ENCODE results near the gene KICS2. TPM values are rescaled to one million over a fixed set of nuclear protein-coding genes. Genes with fewer than 3 reads are reported as not detected.

The KICS2 gene
- total RNA-seq, 4 donors from 2014 or later: 4.5 to 8.8 (median 6.4) TPM

DNA sequence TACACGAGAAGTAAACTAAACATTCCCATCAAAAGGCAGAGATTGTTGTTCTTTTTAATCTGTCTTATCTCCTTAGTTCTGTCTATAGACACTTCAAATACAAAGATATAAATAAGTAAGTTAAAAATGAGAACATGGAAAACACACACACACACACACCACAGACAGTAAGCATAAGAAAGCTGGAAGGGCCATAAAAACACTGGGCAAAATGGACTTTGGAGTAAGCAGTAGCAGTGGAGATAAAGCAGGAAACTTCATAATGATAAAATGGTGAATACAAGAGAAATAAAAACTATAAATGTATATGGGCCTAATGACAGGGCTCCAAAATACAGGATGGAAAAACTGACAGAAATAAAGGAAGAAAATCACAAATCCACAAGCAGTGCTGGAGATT is 32.6 kb downstream of the KICS2 start:
- H3K27me3 ChIP-seq: no peaks in the 10 kb centered on the region
- 83% methylated on average over 1 of the region's 1 CpG for WGBS
- TF ChIP-seq POLR2AphosphoS5 (IDR thresholded peaks at IDR 0.05): no peak
- TF ChIP-seq POLR2A (IDR thresholded peaks at IDR 0.05; ENCODE audit: low read depth): no peak
- TF ChIP-seq EP300 (IDR thresholded peaks at IDR 0.05): no peak
- TF ChIP-seq, protein P1, sequence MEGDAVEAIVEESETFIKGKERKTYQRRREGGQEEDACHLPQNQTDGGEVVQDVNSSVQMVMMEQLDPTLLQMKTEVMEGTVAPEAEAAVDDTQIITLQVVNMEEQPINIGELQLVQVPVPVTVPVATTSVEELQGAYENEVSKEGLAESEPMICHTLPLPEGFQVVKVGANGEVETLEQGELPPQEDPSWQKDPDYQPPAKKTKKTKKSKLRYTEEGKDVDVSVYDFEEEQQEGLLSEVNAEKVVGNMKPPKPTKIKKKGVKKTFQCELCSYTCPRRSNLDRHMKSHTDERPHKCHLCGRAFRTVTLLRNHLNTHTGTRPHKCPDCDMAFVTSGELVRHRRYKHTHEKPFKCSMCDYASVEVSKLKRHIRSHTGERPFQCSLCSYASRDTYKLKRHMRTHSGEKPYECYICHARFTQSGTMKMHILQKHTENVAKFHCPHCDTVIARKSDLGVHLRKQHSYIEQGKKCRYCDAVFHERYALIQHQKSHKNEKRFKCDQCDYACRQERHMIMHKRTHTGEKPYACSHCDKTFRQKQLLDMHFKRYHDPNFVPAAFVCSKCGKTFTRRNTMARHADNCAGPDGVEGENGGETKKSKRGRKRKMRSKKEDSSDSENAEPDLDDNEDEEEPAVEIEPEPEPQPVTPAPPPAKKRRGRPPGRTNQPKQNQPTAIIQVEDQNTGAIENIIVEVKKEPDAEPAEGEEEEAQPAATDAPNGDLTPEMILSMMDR (IDR thresholded peaks at IDR 0.05): no peak

DNA sequence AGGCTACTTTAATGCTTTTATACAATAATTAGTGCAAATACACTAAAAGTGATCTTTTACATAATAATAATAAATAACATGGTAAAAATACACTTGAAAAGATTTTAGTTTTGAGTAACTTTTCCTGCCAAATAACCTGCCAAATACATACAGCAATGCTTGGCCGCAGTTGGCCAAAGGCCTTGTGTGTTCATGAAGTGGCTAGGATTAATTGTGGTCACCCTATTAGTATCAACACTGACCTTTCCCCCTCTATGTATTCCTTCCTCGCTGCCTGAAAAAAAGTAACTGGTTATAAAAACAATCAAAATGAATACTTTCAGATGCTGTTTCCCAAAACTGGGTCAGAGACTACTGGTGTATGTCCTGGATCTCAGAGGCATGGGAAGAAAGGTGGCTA is 34.3 kb downstream of the KICS2 start:
- H3K9me3 ChIP-seq: no peaks in the 10 kb centered on the region
- intact Hi-C loops (cut with DNase I): no loop called here
- H3K4me3 ChIP-seq: no peak overlapping the region
- TF ChIP-seq, protein P1 (IDR thresholded peaks at IDR 0.05): no peak
- TF ChIP-seq POLR2AphosphoS5 (IDR thresholded peaks at IDR 0.05) (no peak), POLR2A (IDR thresholded peaks at IDR 0.05; ENCODE audit: low read depth) (no peak), EP300 (IDR thresholded peaks at IDR 0.05) (no peak)
- H3K27ac ChIP-seq (replicated peaks in 1 of 4): no peak overlapping the region
- DNase-seq (ENCODE audit: extremely low spot score): no peak
- H3K36me3 ChIP-seq: no peaks in the 10 kb centered on the region
- H3K27me3 ChIP-seq: no peaks in the 10 kb centered on the region
- H3K4me1 ChIP-seq: no peaks in the 10 kb centered on the region
- 70% methylated on average over 2 of the region's 2 CpGs for WGBS

More for the DNA sequence above, 32.6 kb downstream of the KICS2 start:
- no peaks in the 10 kb centered on the region for H3K4me1 ChIP-seq
- no peak overlapping the region for H3K27ac ChIP-seq (replicated peaks in 1 of 4)
- H3K9me3 ChIP-seq: no peaks in the 10 kb centered on the region
- intact Hi-C loops (cut with DNase I): no loop called here
- H3K36me3 ChIP-seq: peaks cover 9 to 14% (median 12%) of the 10 kb centered on the region in 4 donors
- H3K4me3 ChIP-seq: no peak overlapping the region
- no peak for DNase-seq (ENCODE audit: extremely low spot score)

DNA sequence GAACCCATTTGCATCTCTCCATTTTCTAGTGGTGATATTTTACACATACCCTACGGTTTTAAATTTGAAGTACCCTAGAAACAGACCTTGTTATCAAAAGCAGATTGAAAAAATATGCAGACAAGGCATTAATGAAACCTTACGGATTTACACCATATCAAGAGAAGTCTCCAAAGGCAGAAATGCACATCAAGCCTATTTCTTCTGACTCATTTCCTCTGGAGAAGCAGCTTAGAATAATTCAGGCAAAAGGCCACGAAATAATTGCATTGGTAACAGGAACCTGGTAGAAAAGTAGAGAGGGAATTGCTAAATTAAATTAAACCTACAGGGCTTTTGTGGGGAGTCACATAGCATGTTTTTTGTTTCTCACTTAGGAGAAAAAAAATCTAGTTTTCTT is 34.7 kb downstream of the KICS2 start:
- TF ChIP-seq POLR2AphosphoS5 (IDR thresholded peaks at IDR 0.05) (no peak), EP300 (IDR thresholded peaks at IDR 0.05) (no peak), POLR2A (IDR thresholded peaks at IDR 0.05; ENCODE audit: low read depth) (no peak)
- TF ChIP-seq, protein P1 (IDR thresholded peaks at IDR 0.05): no peak
- intact Hi-C loops (cut with DNase I): no loop called here
- Histone ChIP-seq H3K4me1 (peaks cover 0 to 3% (median 1%) of the 10 kb centered on the region in 4 donors), H3K27ac (replicated peaks in 1 of 4) (no peak overlapping the region), H3K27me3 (no peaks in the 10 kb centered on the region), H3K36me3 (no peaks in the 10 kb centered on the region), H3K4me3 (no peak overlapping the region), H3K9me3 (no peaks in the 10 kb centered on the region)
- DNase-seq (ENCODE audit: extremely low spot score): no peak
- 67% methylated on average over 3 of the region's 3 CpGs for WGBS

DNA sequence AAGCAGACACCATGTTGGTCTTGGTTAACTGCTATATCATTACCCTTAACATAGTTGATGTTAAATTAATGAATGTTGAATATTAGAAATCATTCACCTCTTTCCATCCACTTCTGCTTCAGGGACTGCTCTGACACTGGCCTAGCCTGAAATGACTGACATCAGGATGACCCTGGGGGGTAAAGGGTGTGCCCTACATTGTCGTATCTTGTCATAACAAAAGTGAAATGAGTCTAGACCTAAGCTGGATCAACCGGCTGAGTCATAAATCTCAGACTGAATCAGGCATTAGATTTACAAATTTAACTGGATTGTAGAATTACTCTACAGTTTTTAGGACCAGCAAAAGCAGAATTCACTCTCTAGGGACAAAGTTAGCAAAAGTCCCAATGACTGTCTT is 35.3 kb downstream of the KICS2 start:
- no peak for DNase-seq (ENCODE audit: extremely low spot score)
- intact Hi-C loops (cut with DNase I): no loop called here
- H3K9me3 ChIP-seq: no peaks in the 10 kb centered on the region
- no peaks in the 10 kb centered on the region for H3K27me3 ChIP-seq
- TF ChIP-seq POLR2A (IDR thresholded peaks at IDR 0.05; ENCODE audit: low read depth): no peak
- TF ChIP-seq, protein P1 (IDR thresholded peaks at IDR 0.05): no peak
- TF ChIP-seq EP300 (IDR thresholded peaks at IDR 0.05): no peak
- no peak for TF ChIP-seq POLR2AphosphoS5 (IDR thresholded peaks at IDR 0.05)
- no peak overlapping the region for H3K27ac ChIP-seq (replicated peaks in 1 of 4)
- H3K36me3 ChIP-seq: no peaks in the 10 kb centered on the region
- no peak overlapping the region for H3K4me3 ChIP-seq
- peaks cover 5 to 9% (median 7%) of the 10 kb centered on the region in 4 donors for H3K4me1 ChIP-seq
- 74% methylated on average over 2 of the region's 2 CpGs for WGBS

DNA sequence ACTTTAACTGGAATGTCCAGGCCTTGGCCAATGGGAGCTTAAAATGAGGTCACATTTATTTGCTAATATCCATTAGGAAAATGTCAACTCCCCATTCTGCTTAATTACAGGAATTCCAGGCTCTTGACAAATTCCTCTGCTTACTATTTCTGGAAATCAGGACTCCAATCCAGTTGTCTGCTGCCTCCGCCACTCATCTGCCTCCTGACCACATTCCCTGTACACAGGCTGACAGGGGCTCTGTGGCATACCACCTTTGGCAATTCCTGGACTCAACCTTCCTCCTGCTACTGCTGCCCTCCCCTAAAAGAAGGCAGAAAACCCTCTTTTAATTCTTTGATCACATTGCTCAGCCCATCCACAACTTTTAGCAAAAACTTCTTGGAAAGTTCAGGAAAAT is 37.9 kb downstream of the KICS2 start:
- no peaks in the 10 kb centered on the region for H3K9me3 ChIP-seq
- H3K36me3 ChIP-seq: no peaks in the 10 kb centered on the region
- 95% methylated on average over 1 of the region's 1 CpG for WGBS
- no peaks in the 10 kb centered on the region for H3K27me3 ChIP-seq
- intact Hi-C loops (cut with DNase I): loop anchor here (5.0 kb wide), 1 partner anchor 77 kb away; no protein-coding TSS in a partner anchor
- TF ChIP-seq EP300 (IDR thresholded peaks at IDR 0.05) (no peak), POLR2AphosphoS5 (IDR thresholded peaks at IDR 0.05) (no peak), POLR2A (IDR thresholded peaks at IDR 0.05; ENCODE audit: low read depth) (no peak)
- TF ChIP-seq, protein P1 (IDR thresholded peaks at IDR 0.05): no peak
- H3K4me1 ChIP-seq: peaks cover 13 to 22% (median 18%) of the 10 kb centered on the region in 4 donors
- no peak overlapping the region for H3K27ac ChIP-seq (replicated peaks in 1 of 4)
- no peak overlapping the region for H3K4me3 ChIP-seq
- no peak for DNase-seq (ENCODE audit: extremely low spot score)
